ENCODE results near the gene FIGLA.

DNA sequence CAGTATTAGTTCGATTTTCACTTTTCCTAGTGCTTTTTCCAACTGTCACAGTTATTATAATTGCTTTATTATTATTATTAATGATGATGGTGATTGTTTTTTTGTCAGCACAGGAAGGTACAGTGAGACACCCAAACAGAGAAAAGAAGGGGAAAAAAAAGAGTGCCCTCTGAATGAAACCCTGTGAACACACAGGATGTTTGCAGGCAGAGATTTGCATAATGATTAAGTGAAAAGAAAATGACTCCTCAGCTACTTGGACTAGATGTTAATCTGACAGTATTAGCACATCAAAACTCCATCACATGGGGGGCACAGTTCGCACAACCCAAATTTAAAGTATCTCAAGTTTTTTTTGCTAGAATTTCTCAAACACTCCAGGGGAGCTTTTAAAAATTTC is 55.4 kb downstream of the FIGLA start:
- TF ChIP-seq, protein P1, sequence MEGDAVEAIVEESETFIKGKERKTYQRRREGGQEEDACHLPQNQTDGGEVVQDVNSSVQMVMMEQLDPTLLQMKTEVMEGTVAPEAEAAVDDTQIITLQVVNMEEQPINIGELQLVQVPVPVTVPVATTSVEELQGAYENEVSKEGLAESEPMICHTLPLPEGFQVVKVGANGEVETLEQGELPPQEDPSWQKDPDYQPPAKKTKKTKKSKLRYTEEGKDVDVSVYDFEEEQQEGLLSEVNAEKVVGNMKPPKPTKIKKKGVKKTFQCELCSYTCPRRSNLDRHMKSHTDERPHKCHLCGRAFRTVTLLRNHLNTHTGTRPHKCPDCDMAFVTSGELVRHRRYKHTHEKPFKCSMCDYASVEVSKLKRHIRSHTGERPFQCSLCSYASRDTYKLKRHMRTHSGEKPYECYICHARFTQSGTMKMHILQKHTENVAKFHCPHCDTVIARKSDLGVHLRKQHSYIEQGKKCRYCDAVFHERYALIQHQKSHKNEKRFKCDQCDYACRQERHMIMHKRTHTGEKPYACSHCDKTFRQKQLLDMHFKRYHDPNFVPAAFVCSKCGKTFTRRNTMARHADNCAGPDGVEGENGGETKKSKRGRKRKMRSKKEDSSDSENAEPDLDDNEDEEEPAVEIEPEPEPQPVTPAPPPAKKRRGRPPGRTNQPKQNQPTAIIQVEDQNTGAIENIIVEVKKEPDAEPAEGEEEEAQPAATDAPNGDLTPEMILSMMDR (IDR thresholded peaks at IDR 0.05) = no peak
- TF ChIP-seq POLR2A (IDR thresholded peaks at IDR 0.05) = no peak
